GM12892 (cell line): ENCODE measurements around the gene ZNF385C.

Experiments used
- POLR2A ChIP-seq: IDR thresholded peaks from 2 replicates; pipeline ENCODE4 v1.6.1; 2011; ENCODE audit warnings: low read depth, low read length, control low read depth
- POLR2AphosphoS5 ChIP-seq: IDR thresholded peaks from 2 replicates; pipeline ENCODE4 v1.6.1; 2011; ENCODE audit warnings: low read depth, low read length, control low read depth
- TAF1 ChIP-seq: IDR thresholded peaks from 2 replicates; pipeline ENCODE4 v1.6.1; 2011; ENCODE audit warnings: low read depth, mild to moderate bottlenecking, control low read depth, low read length, borderline replicate concordance

DNA sequence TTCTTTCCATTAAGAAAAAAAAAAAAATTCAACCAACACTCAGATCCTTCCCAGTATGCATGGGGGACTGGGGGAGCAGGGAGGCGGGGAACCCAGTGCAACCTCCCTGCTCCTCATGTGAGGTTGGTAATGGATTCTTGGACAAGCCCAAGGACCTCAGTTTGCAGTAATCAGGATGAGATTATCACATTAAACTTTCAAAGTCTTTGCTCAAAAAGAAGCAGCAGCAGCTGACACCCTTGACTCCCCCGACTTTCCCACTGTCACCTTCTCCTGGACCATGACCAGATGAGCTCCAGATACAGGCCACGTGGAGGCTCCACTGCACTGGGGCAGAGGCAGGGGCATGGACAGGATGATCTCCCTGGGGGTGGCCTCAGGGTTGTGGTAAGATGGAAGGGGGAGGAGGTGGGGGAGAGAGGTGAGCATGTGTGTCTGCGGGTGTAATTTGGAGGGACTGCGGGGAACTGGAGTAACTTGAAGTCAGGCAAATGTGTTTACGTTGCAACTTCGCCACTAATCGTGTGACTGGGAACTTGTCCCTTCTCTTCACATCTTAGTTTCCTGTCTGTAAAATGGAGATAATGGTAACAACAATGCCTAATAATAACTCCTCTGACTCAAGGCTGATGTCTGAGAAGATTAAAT is 19.8 kb downstream of the ZNF385C start:
- TF ChIP-seq POLR2AphosphoS5 (no peak), POLR2A (no peak), TAF1 (no peak)
